GM12878 (cell line): ENCODE results near the gene KPNA3. TPM values are rescaled to one million over a fixed set of nuclear protein-coding genes. Genes with fewer than 3 reads are reported as not detected.

ENCODE experiments used
- ATAC-seq: fragments of 200-7000 bp; cut with Tn5 transposase; 3 replicates; pipeline ENCODE4 v1.9.1; 2020; ENCODE audit warnings: mild to moderate bottlenecking, moderate library complexity
- BruUV-seq: library from RNA; stranded (reverse); fragments of 400-500 nt; replicated peaks from 2 replicates; lab custom pipeline; 2021; lab: Mats Ljungman, UMichigan
- CTCF ChIA-PET: fragments of 300-600 bp; sonication (Branson Sonifier 250); formaldehyde crosslinking; extraction: SDS; loops from one replicate; lab custom pipeline; 2021; ENCODE audit warnings: inconsistent platforms; lab: Yijun Ruan, JAX
- POLR2A ChIA-PET: fragments of 350-600 bp; formaldehyde crosslinking; extraction: SDS; loops from one replicate; lab custom pipeline; 2021; ENCODE audit warnings: inconsistent platforms; lab: Charles Lee
- RAD21 ChIA-PET: fragments of 300-600 bp; sonication (Branson Sonifier 250); formaldehyde crosslinking; loops from one replicate; lab custom pipeline; 2023; ENCODE audit warnings: antibody characterized with exemption; ENCODE audit not compliant: unreplicated experiment; lab: Charles Lee
- SMC1A ChIA-PET: fragments of 300-600 bp; sonication (Branson Sonifier 250); formaldehyde crosslinking; loops from one replicate; lab custom pipeline; 2023; ENCODE audit not compliant: unreplicated experiment, uncharacterized antibody; lab: Charles Lee
- DNase-seq: peaks from one replicate; pipeline ENCODE4 v3.0.0-alpha.2; 2011; ENCODE audit warnings: low read depth, low spot score
- FAIRE-seq: peaks from 3 replicates; lab custom pipeline; 2011; peaks lifted over from hg19 to GRCh38; lab: Jason Lieb, UNC
- H2AFZ ChIP-seq: 2 replicates; pipeline ENCODE4 v1.6.0; 2011; ENCODE audit warnings: low read depth, low read length, control low read depth; ENCODE audit not compliant: control insufficient read depth
- H3K27ac ChIP-seq: 2 replicates; pipeline ENCODE4 v1.5.1; 2011; ENCODE audit warnings: control low read depth; ENCODE audit not compliant: control insufficient read depth, insufficient read depth
- H3K27me3 ChIP-seq, 2 experiments: replicated peaks in 1 of 2; 2 replicates each; pipeline versions ENCODE4 v1.6.0 to v1.6.1; 2011; ENCODE audit warnings: low read length in 1 of 2; ENCODE audit not compliant: control insufficient read depth in 2 of 2, insufficient read depth in 2 of 2
- H3K36me3 ChIP-seq, 2 experiments: 2 replicates each; pipeline ENCODE4 v1.5.1; 2011; ENCODE audit warnings: low read length in 1 of 2; ENCODE audit not compliant: control insufficient read depth in 2 of 2, insufficient read depth in 2 of 2
- H3K4me1 ChIP-seq: 2 replicates; pipeline ENCODE4 v1.6.1; 2011; ENCODE audit warnings: mild to moderate bottlenecking, low read length, moderate library complexity, mixed read lengths; ENCODE audit not compliant: control insufficient read depth, insufficient read depth
- H3K4me2 ChIP-seq: 2 replicates; pipeline ENCODE4 v1.6.0; 2011; ENCODE audit warnings: control low read depth; ENCODE audit not compliant: control insufficient read depth, insufficient read depth
- H3K4me3 ChIP-seq: fragments of 200-600 bp; sonication (generic); 2 replicates; pipeline ENCODE4 v1.5.1; 2016
- H3K79me2 ChIP-seq: 2 replicates; pipeline ENCODE4 v1.6.0; 2011; ENCODE audit warnings: low read length; ENCODE audit not compliant: control insufficient read depth, insufficient read depth
- H3K9ac ChIP-seq: 2 replicates; pipeline ENCODE4 v1.8.0; 2011; ENCODE audit warnings: low read length, control low read depth, mixed read lengths; ENCODE audit not compliant: control insufficient read depth, insufficient read depth
- H3K9me3 ChIP-seq: replicated peaks from 3 replicates; pipeline ENCODE4 v1.5.1; 2011; ENCODE audit warnings: mild to moderate bottlenecking, low read length; ENCODE audit not compliant: control insufficient read depth, insufficient read depth
- H4K20me1 ChIP-seq: 2 replicates; pipeline ENCODE4 v1.6.0; 2011; ENCODE audit not compliant: control insufficient read depth, insufficient read depth
- BACH1 ChIP-seq: fragments of 450-650 bp; IDR thresholded peaks from 2 replicates; pipeline ENCODE4 v1.6.1; 2017; ENCODE audit warnings: mild to moderate bottlenecking, borderline replicate concordance
- CBX5 ChIP-seq: sonication (generic); IDR thresholded peaks from 2 replicates; pipeline ENCODE4 v1.6.1; 2016; ENCODE audit warnings: low read depth, moderate library complexity, mild to moderate bottlenecking, inconsistent platforms
- CHD4 ChIP-seq: fragments of 200-600 bp; sonication (generic); IDR thresholded peaks from 2 replicates; pipeline ENCODE4 v1.6.1; 2016; ENCODE audit warnings: mild to moderate bottlenecking
- EGR1 ChIP-seq, 2 experiments: IDR thresholded peaks; 1 replicate in 1 of 2; 2 replicates in 1 of 2; pipeline ENCODE4 v1.6.1; 2011 to 2012; ENCODE audit warnings: low read depth in 2 of 2, low read length in 2 of 2, borderline replicate concordance in 1 of 2, mild to moderate bottlenecking in 1 of 2, moderate library complexity in 1 of 2
- MTA2 ChIP-seq: fragments of 450-650 bp; IDR thresholded peaks from 2 replicates; pipeline ENCODE4 v1.6.1; 2016; ENCODE audit warnings: low read depth, mild to moderate bottlenecking, moderate library complexity
- RBBP5 ChIP-seq: fragments of 200-600 bp; sonication (generic); conservative IDR thresholded peaks from 2 replicates; pipeline ENCODE4 v1.6.1; 2016
- SIX5 ChIP-seq: IDR thresholded peaks from 2 replicates; pipeline ENCODE4 v1.6.1; 2011; ENCODE audit warnings: mild to moderate bottlenecking, low read depth, low read length, moderate library complexity; ENCODE audit not compliant: severe bottlenecking
- SMAD5 ChIP-seq: IDR thresholded peaks from 2 replicates; pipeline ENCODE4 v1.6.1; 2016; ENCODE audit warnings: antibody characterized with exemption, low read depth
- SRF ChIP-seq, 2 experiments: IDR thresholded peaks; 2 replicates each; pipeline ENCODE4 v1.6.1; 2011; ENCODE audit warnings: low read depth in 2 of 2, low read length in 2 of 2, mild to moderate bottlenecking in 1 of 2, moderate library complexity in 1 of 2
- SUZ12 ChIP-seq: fragments of 200-600 bp; sonication (generic); IDR thresholded peaks from one replicate; pipeline ENCODE4 v1.6.1; 2018; ENCODE audit warnings: antibody characterized with exemption, mild to moderate bottlenecking; ENCODE audit not compliant: unreplicated experiment
- TARDBP ChIP-seq: IDR thresholded peaks from 2 replicates; pipeline ENCODE4 v1.6.1; 2016; ENCODE audit warnings: borderline replicate concordance
- TBL1XR1 ChIP-seq: IDR thresholded peaks from 2 replicates; pipeline ENCODE4 v1.6.1; 2012; ENCODE audit warnings: low read depth, low read length, improper control_type of control experiment
- YY1 ChIP-seq: IDR thresholded peaks from 2 replicates; pipeline ENCODE4 v1.6.1; 2011; ENCODE audit warnings: low read depth, mild to moderate bottlenecking, low read length
- ZNF384 ChIP-seq: IDR thresholded peaks from 2 replicates; pipeline ENCODE4 v1.6.1; 2012; ENCODE audit warnings: low read depth, mild to moderate bottlenecking, low read length, improper control_type of control experiment, borderline replicate concordance
- WGBS: methylation state at CpG from one replicate; pipeline ENCODE4 v1.1.6; 2016; ENCODE audit warnings: low lambda C conversion rate; ENCODE audit not compliant: insufficient replicate concordance, insufficient coverage; ENCODE audit errors: missing lambda C conversion rate; 5-methylcytosine and 5-hydroxymethylcytosine counted together
- in situ Hi-C: fragments of 300-500 bp; cut with MboI; formaldehyde crosslinking; loops from 9 replicates; pipeline ENCODE4 v1.14.3; 2018; ENCODE audit warnings: mixed read lengths
- intact Hi-C: fragments of 100-400 bp; cut with micrococcal nuclease; formaldehyde crosslinking; loops from one replicate; pipeline ENCODE4 v1.14.2; 2022; ENCODE audit not compliant: unreplicated experiment
- polyA plus RNA-seq, 11 experiments: library from polyadenylated mRNA; depleted of rRNA in 4 of 11; unstranded in 6 of 11; stranded (reverse) in 5 of 11; fragments of >200 nt; fragmentation: Nextera tagmentation in 4 of 11; fragmentation: Illumina TruSeq in 1 of 11; extraction: Ambion mirVana in 4 of 11; extraction: Trizol in 1 of 11; gene quantifications; 1 replicate in 1 of 11; 2 replicates in 10 of 11; pipeline versions ENCODE4 v1.2.1 to v1.2.3, GENCODE V29; 2011 to 2016; ENCODE audit warnings: inconsistent platforms in 2 of 11, missing spikeins in 2 of 11, low read depth in 1 of 11
- total RNA-seq, 4 experiments: library from RNA; depleted of rRNA in 3 of 4; stranded (reverse); fragments of >200 nt in 3 of 4; fragmentation: Illumina TruSeq in 1 of 4; extraction: Trizol in 1 of 4; gene quantifications; 2 replicates each; pipeline versions ENCODE4 v1.2.1 to v1.2.3, GENCODE V29; 2013 to 2021
- TF ChIP-seq, protein P1 (sequence below): fragments of 450-650 bp; IDR thresholded peaks from 2 replicates; pipeline ENCODE4 v1.6.1; 2016; ENCODE audit warnings: mild to moderate bottlenecking
- TF ChIP-seq, protein P2 (sequence below): fragments of 450-650 bp; IDR thresholded peaks from 2 replicates; pipeline ENCODE4 v1.6.1; 2017; ENCODE audit warnings: borderline replicate concordance
- TF ChIP-seq, protein P3 (sequence below): fragments of 450-650 bp; IDR thresholded peaks from 2 replicates; pipeline ENCODE4 v1.6.1; 2017; ENCODE audit warnings: mild to moderate bottlenecking, moderate library complexity

KPNA3 gene
- total and polyA plus RNA-seq, 10 of the 15 experiments (the other 5 are each of a cell fraction or from before 2014, with no cell fraction given) = 23.3 to 50.5 (median 31.1) TPM

DNA sequence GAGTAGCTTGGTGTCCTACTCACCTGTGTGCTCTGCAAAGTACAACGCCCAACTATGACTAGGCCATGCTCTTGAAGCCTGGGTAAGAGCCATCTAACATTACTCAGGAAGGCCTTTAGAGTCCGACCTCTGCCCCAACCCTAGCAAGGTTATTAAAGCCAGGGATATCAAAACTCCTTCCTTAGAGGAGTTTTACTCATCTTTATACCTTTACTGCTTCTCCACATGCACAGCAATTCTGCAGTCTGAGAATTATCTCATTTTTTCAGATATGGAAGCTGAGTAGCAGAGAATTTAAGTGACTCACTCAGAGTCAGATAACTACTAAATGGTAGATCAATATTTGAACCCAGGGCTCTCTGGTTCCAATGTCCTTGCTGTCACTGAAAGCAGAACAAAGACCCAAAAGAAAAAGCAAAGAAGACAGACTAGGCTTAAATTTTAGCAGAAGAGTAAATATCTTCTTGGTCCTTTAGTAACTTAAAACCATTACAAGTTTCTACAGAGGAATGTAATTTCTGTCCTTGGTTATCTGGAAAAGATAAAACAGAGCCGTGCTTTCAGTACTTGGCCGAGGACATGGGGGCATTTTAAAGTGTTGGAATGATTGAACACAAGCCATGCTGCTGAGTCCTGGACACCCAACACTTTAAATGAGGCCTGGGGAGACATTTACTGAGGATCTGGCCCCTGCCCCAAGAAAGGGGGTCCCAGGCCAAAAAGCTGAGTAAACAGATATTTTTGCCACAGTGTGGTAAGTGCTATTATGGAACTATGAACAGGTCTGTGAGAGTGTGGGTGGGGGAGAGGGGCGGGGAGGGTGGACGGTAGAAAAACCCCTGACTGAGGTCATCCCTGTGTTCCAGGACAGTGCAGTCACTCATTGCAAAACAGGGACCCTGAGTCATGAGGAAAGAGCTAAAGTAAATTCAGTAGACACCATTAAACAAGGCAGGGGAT lies 18.4 kb upstream of the KPNA3 start:
- H3K9me3 ChIP-seq = no peaks in the 10 kb centered on the region
- no peak overlapping the region for H3K9ac ChIP-seq
- no TSS peak for BruUV-seq
- ChIA-PET RAD21 (interaction anchor here (0.6 to 1.0 kb wide), 3 partner anchors 18 to 379 kb away, joined by 3 read pairs; no protein-coding TSS in a partner anchor), CTCF (interaction anchor here (1.1 kb wide), 1 partner anchor 16 kb away, joined by 3 read pairs; no protein-coding TSS in a partner anchor), POLR2A (interaction anchor here (0.6 kb wide), 1 partner anchor 305 kb away, joined by 5 read pairs; no protein-coding TSS in a partner anchor), SMC1A (interaction anchor here (0.6 kb wide), 1 partner anchor 20 kb away, joined by 3 read pairs; no protein-coding TSS in a partner anchor)
- WGBS = 4% methylated on average over 6 of the region's 6 CpGs
- no peak overlapping the region for H3K4me2 ChIP-seq
- no peaks in the 10 kb centered on the region for H3K36me3 ChIP-seq
- no peaks in the 10 kb centered on the region for H3K79me2 ChIP-seq
- H2AFZ ChIP-seq = no peak overlapping the region
- no peaks in the 10 kb centered on the region for H3K4me1 ChIP-seq
- ATAC-seq (peak; percentile 30; the same call in 2 of the 3 replicates), FAIRE-seq (no peak), DNase-seq (no peak)
- intact Hi-C loops (no loop called here), in situ Hi-C loops (no loop called here)
- no peaks in the 10 kb centered on the region for H4K20me1 ChIP-seq
- peaks cover 0 to 2% of the 10 kb centered on the region in 2 experiments; a peak in 2 of 4 replicates for H3K27me3 ChIP-seq
- H3K4me3 ChIP-seq = no peak overlapping the region
- no peak overlapping the region for H3K27ac ChIP-seq
- TF ChIP-seq, protein P1, sequence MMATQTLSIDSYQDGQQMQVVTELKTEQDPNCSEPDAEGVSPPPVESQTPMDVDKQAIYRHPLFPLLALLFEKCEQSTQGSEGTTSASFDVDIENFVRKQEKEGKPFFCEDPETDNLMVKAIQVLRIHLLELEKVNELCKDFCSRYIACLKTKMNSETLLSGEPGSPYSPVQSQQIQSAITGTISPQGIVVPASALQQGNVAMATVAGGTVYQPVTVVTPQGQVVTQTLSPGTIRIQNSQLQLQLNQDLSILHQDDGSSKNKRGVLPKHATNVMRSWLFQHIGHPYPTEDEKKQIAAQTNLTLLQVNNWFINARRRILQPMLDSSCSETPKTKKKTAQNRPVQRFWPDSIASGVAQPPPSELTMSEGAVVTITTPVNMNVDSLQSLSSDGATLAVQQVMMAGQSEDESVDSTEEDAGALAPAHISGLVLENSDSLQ = no peak
- TF ChIP-seq SRF (IDR thresholded peaks at IDR 0.05; ENCODE audit: low read depth in 2 of 2, low read length in 2 of 2) (no peak), TBL1XR1 (no peak), CHD4 (no peak), SUZ12 (no peak), ZNF384 (no peak), MTA2 (no peak), BACH1 (no peak), SMAD5 (no peak), YY1 (no peak), TARDBP (no peak), SIX5 (no peak), RBBP5 (no peak), EGR1 (IDR thresholded peaks at IDR 0.05; ENCODE audit: borderline replicate concordance in 1 of 2, low read depth in 2 of 2, low read length in 2 of 2) (no peak), CBX5 (no peak)
- TF ChIP-seq, protein P2, sequence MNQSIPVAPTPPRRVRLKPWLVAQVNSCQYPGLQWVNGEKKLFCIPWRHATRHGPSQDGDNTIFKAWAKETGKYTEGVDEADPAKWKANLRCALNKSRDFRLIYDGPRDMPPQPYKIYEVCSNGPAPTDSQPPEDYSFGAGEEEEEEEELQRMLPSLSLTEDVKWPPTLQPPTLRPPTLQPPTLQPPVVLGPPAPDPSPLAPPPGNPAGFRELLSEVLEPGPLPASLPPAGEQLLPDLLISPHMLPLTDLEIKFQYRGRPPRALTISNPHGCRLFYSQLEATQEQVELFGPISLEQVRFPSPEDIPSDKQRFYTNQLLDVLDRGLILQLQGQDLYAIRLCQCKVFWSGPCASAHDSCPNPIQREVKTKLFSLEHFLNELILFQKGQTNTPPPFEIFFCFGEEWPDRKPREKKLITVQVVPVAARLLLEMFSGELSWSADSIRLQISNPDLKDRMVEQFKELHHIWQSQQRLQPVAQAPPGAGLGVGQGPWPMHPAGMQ = no peak
- TF ChIP-seq, protein P3, sequence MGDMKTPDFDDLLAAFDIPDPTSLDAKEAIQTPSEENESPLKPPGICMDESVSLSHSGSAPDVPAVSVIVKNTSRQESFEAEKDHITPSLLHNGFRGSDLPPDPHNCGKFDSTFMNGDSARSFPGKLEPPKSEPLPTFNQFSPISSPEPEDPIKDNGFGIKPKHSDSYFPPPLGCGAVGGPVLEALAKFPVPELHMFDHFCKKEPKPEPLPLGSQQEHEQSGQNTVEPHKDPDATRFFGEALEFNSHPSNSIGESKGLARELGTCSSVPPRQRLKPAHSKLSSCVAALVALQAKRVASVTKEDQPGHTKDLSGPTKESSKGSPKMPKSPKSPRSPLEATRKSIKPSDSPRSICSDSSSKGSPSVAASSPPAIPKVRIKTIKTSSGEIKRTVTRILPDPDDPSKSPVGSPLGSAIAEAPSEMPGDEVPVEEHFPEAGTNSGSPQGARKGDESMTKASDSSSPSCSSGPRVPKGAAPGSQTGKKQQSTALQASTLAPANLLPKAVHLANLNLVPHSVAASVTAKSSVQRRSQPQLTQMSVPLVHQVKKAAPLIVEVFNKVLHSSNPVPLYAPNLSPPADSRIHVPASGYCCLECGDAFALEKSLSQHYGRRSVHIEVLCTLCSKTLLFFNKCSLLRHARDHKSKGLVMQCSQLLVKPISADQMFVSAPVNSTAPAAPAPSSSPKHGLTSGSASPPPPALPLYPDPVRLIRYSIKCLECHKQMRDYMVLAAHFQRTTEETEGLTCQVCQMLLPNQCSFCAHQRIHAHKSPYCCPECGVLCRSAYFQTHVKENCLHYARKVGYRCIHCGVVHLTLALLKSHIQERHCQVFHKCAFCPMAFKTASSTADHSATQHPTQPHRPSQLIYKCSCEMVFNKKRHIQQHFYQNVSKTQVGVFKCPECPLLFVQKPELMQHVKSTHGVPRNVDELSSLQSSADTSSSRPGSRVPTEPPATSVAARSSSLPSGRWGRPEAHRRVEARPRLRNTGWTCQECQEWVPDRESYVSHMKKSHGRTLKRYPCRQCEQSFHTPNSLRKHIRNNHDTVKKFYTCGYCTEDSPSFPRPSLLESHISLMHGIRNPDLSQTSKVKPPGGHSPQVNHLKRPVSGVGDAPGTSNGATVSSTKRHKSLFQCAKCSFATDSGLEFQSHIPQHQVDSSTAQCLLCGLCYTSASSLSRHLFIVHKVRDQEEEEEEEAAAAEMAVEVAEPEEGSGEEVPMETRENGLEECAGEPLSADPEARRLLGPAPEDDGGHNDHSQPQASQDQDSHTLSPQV = no peak
